Measurements from ENCODE around the gene PPP1R17.

PPP1R17 gene

DNA sequence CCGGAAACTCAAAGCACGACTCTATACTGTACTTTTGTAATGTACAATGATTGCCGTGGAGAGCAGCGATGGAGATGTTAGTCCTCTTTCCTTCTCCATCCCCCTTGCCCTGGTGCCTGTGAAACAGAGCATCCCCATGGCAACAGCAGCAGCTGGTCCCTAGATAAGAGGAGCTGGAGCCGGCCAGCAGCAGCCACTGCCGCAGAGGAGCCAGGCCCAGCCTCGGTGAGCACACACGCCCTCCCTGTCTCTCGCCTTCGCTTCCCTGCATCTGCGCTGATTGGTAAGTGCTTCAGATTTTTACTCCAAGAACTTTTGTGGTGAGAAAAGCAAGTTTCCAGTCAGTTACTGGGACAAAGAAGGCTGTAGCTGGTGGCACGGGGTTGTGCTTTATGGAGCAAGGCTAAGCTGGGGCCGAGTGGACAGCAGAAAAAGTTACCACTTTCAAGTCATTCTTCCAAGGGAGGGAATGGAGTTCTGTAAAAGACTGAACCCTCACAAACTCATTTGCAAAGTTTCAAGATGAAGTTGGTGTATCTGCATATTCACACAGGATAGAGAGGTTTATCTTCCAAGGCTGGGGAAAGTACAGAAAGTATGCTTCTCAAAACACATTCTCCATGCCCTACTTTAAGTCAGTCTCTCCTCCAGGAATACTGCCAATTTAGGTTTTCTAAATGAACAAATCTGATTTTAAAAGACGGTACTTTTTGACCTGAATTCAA lies at the start of gene PPP1R17:
PPP1R17 (plus strand) TSS at position 192 of the 725 bp plus-strand sequence. CDS start 5,227 bp downstream, outside the sequence.
- no peak for DNase-seq

DNA sequence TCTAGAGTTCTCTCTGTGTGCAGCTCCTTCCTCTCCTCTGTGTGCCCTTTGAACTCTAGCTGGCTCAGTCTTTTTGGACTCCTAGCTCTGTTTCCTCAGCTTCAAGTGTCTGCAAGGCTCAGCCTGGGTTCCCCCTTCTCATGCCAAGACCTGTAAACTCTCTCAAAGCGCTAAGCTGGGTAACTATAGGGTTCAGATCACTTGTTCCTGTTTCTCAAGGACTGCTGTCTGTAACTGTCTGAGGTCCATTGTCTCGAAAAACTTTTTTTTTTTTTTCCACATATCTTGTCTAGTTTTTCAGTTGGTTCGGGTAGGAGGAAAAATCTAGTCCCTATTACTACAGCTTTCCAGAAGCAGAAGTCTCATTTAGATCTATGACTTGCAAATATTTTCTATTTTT lies 46.6 kb upstream of the PPP1R17 start:
- no peak for DNase-seq

DNA sequence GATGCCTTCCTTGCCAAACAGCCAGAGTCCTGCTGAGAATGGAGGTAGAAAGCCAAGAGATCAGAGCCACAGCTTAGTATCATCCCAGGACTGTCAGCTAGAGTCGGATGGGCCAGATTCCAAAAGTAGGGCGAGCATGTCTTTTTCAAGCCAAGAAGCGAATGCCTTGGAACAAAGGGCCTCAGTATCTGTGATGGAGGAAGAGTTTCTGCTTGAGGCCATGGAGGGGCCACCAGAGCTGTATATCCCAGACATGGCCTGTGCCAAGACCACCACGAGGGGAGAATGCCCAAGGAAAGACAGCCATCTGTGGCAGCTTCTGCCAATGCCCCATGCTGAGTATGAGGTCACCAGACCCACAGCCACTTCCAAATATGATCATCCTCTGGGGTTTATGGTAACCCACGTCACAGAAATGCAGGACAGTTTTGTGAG lies 44.3 kb upstream of the PPP1R17 start:
- DNase-seq, result no peak

DNA sequence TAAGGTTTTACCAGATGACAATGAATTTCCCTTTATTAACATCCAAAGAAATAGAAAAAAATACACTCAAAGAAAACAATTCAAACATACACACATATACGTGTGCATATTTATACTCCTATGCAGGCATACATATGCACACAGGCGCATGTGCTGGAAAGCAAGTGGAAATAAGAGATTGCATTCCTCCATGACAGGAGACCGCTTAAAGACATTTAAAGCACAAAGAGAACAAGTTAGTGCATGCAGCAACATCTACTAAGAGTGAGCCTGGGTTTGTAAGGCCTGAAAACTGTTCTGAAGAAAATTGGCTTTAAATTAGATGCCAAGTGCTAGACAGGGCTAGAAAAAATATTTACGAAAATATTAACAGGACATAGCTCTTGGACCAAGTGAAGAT lies 40.1 kb upstream of the PPP1R17 start:
- no peak for DNase-seq

DNA sequence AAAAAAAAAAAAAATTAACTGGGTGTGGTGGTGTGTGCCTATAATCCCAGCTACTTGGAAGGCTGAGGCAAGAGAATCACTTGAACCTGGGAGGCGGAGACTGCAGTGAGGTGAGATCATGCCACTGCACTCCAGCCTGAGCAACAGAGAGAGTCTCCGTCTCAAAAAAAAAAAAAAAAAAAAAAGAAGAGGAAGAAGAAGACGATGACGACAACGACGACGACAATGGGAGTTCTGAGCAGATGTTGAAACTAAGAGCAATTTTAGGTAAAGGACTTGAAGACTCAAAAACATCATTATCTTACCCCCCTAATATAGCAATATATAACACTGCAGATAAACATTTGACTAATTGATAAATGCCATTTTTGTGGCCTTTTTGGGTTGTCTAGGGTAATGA lies 39.5 kb upstream of the PPP1R17 start:
- DNase-seq, result no peak

DNA sequence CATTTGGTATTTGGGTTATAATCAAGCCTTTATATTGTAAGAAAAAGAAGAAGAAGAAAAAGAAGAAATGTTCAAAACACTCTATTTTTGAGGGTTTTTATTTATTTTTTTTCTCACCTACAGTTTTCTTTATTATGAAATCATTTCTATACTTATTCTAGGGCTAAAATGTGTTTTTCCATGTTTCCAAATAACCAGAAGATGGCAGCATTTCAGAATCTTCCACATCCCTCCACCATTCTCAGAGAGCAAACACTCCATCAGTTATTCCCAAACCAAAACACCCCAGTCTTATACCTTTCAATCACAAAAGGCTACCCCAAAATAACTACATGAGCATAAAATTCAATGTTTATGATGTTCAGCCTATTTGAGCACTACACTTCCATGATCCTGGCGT lies 38.7 kb upstream of the PPP1R17 start:
- DNase-seq, result no peak

DNA sequence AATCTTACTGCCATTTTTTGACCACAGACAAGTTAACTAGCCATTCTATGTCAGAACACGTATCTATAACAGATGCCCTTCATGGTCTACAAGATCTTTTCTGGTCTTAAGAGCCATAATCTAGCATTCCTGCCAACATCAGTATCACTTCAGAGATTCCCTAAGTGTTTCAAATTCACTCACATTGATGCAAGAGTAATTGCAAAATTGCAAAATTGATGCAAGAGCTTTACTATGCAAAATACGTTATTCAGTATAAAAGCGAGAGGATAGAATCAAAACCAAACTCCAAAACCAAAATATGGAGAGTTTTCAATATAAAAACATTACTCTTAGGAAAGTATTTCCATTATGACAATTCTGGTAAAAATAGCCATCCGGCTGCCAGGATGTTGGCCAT lies 38.1 kb upstream of the PPP1R17 start:
- DNase-seq, result no peak

DNA sequence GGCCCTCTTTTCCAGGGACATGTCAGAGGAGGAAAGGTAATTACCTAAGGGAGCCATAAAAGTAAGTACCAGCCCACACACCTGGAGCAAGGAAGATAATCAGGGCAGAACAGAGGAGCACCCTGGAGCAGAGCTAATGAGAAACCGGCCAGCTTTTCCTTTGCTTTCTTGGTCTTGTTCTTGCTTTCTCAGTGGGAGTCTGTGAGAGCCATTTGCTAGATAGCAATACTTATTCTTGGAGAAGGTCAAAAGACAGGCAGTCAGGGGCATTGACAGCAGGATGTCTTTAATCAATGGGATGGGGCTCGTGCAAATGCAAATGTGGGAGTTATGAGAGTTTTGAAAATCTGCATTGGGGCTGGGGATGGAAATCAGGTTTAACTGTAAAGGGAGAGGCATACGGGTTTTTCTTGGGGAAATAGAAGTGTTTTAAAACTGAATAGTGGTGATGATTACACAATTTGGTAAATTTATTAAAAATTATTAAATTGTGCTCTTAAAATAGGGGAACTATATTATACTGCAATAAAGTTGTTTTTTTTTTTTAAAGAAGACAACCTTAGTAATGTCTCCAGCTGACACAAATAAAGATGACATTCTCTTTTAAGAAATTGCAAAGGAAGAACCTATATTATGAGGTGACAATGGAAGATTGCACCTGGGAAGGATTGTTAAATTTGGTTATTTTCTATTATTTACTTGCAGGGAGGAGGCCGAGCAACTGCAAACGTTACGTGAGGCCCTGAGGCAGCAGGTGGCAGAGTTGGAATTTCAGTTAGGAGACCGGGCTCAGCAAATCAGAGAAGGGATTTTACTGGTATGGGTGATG lies 35.6 kb upstream of the PPP1R17 start:
- DNase-seq, result no peak

DNA sequence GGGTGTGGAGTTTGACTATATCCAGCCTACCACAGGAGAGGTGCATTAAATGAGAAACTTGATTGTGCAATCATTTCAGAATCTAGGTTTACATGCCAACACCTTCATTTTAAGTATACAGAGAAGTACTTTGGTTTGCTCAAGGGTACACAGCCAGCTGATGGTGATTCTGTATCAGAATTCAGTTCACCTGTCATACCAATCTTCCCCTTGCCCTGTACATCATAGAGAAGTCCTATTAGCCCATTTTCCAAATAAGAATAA lies 35.0 kb upstream of the PPP1R17 start:
- DNase-seq, result no peak

DNA sequence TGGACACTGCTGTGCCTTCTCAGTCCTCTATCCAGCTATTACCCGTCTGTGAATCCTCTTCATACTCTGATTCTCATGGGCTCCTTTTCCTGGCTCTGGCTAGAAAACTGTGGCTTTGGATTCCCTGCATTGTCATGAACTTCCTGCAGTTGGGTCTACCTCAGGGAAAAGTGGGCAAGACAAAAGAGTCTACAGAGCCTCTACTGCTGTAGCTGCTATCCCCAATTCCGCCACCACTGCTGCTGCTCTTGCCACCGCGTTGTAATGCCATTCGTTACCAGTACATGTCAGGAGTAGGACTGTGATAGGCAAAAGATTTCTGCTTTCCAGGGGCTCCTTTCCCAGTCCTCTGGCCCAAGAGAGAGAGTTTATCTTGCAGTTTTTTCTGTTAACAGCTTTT lies 23.9 kb upstream of the PPP1R17 start:
- no peak for DNase-seq

DNA sequence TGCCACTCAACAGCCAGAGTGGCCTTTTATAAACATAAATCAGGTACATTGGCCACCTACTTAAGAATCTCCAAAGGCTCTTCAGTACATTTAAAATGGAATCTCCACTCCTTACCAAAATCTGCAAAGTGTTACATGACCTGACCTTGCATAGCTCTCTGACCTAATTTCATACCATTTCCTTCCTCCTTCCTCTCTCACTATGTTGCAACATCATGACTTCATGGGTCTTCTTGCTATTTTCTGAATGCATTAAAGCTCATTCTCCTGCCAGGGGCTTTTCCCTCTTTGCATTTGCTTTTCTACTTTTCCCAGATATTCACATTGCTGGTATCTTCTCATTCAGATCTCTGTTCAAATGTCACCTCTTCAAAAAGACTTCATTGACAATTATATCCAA lies 22.1 kb upstream of the PPP1R17 start:
- DNase-seq, result no peak

DNA sequence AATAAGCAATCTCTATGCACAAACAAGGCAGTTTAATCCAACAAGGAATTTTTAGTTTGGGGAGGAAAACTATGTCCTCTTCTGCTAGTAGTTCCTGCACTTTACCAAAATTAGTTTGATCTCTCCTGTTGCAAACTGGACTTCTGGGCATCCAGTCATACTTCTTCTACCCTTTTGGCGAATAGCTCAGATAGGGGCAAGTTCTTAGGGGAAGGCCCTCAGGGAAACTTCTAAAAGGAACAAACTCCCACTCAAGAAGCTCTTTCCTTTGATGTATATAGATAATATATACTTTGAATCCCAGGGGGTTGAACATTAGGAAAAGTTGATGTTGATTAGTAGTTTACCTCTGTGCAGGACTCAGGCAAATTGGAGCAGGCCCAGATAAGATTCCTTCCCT lies 21.5 kb upstream of the PPP1R17 start:
- no peak for DNase-seq

DNA sequence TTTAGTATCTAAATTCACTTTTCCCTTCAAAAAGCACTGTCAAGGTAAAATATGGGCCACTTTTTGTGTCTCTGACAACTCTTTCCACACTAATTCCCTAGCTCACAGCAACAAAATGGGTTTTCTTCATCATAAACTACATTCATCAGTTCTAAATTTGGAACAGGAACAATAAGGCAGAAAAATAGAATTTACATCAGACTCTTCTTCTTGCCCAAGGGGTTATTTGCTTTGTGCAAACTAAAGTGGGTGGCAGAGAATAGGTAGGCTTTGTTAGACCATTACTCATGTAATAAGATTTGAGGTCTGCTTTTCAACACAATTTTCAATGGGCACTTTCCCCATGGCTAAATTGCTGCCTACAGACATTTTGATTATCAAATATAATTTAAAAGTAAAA lies 17.6 kb upstream of the PPP1R17 start:
- DNase-seq, result no peak

DNA sequence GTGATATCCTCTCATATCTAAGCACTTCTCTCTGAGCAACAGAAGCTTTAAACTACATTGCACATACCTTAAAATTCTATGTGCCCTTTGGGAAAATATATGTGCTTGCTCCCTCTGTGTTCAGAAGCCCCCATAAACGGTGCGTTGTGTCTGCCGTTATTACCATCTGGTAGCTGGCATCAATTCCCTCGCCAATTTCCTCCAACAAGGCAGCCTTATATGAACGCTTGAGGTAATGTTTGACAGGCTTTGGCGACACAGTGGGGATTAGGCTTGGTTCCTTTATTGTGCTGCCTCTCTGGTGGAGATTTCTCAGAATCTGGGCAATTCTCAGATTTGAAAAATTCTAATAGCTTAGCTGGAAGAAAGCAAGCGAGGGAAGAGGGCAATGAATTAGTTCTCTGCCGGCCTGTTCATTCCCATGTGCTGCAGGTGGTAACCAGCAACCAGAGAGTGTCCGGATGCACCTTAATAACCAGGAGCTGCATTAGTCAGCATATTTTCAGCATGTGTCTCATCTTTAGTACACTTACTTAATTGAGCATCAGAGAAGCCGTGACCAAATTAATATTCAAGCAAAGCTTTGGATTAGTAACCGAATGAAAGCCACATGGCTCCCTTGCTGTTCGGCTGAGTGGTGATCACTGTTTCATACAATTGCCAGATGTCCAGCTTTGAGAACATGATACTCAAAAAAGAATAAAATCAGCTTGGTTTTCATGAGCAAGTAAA lies 7.3 kb upstream of the PPP1R17 start:
- no peak for DNase-seq

DNA sequence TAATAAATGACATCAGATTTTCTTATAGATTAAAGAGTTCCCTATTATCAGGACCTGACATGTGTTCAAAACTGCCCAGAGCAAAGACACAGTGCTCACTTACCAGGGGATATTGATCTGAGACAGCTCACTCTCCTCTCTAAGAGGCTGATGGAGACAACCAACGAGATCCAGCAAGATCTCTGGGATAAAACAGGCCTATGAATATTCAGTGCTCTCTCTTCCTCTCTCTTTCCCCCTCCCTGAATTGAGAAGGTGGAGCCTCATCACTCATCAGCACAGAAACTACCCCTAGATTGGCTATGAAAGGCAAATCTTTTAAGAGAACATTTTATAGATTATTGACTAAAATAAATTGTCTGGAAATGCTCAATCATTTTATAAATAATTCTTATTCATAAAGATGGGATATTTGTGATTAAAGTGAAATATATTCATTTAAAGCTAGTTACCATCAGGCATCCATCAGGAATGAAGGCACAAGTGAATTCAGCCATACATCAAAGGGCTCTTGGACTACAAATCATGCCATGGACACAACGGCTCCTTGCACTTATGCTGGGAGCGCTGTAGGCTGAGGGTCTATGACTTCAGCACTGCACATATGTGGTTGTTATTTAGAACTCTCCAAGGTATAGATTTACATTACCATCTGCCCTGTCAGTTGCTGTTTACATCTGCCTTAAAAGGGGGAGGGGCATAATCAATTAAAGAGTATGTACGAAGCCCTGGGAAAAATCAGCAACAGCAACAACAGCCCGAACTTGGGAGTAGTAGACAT lies 3.4 kb upstream of the PPP1R17 start:
- DNase-seq, result no peak

DNA sequence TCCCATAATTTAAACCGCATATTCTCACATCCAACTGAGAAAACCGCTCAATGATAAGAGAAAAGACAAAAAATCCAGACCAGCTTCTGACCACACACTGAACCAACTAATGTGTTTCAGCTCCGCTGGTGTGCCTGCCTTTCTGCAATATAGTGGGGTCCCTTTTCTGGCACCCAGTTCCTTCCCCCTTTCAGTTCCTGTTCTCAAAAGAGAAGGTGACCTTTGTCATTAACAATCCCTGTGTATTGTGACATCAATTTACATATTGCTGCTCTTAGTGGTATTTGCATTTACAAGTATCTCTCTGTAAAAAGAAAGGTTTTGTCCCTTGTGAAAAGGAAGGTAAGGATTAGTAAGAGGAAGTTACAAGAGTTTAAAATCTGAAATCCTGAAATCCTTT lies 1.4 kb downstream of the PPP1R17 start:
- DNase-seq, result no peak

DNA sequence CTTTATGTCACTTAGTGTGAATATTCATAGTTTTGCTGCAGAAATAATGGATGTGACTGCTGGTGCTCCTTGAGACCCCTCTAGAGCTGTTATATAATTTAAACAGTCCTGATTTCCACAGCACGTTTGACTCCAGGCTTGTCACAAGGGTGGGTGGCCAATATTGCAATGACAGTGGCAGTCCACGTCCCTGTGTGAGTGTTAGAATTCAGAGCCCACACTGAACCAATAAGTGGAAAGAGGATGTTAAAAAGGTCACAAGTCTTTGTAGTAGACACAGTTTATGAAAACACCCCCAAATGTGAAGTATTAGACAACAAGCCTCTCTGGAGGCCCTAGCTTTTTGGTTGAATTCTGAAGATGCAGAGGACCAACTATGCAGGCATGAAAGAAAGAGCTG lies 2.0 kb downstream of the PPP1R17 start:
- no peak for DNase-seq

DNA sequence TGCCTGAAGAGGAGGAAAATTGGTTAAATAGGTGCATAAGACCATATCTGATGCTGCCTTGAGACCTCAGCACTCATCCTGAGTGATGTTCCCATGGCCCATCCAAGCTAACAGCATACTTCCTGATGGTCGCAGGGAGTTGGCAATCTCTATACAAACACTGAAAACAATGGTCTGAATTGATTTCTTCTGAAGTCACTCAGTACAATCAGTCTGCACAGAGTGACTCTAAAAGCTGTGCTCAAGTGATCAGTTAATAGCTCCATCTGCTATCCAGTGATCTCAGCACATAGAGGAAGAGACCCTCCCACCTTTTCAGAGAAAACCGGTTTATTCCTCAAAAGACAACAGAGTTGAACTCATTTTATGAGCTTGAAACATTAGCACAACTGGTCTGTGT lies 3.9 kb downstream of the PPP1R17 start:
- no peak for DNase-seq

DNA sequence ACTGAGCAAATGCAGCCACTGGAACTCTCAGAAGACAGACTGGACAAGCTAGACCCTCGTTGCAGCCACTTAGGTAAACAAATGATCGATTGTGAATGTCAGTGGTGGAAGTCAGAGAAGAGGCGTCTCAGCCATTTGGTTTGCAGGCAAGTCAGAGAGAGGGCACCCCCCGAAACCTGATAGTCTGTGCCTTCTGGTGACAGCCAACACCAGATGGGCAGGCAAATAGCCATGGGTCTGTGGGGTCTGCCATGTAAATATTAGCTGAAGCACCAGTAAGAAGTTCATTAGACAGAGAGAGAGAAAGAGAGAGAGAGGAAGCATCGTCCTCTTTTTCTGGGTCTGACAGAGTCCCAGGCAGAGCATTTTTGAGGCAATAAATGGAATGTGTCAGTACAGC lies 5.4 kb downstream of the PPP1R17 start:
- DNase-seq, result no peak

DNA sequence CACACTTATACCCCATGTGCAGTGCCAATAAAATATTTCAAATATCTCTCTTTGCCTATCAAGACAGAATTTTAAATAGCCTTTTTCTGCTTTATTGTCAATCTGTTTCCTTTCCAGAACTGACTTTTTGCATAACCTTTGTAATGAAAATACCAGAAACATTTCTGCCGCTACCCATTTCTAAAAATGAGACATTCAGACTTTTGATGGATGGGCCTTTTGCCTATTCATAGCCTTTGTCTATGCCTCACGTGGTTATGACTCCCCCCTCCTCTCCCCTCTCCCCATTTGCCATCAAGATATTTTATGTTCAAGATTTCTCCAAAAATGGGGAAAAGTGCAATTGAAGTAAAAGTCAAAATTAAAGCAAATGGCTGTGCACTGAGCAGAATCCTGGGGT lies 5.9 kb downstream of the PPP1R17 start:
- DNase-seq, result no peak

DNA sequence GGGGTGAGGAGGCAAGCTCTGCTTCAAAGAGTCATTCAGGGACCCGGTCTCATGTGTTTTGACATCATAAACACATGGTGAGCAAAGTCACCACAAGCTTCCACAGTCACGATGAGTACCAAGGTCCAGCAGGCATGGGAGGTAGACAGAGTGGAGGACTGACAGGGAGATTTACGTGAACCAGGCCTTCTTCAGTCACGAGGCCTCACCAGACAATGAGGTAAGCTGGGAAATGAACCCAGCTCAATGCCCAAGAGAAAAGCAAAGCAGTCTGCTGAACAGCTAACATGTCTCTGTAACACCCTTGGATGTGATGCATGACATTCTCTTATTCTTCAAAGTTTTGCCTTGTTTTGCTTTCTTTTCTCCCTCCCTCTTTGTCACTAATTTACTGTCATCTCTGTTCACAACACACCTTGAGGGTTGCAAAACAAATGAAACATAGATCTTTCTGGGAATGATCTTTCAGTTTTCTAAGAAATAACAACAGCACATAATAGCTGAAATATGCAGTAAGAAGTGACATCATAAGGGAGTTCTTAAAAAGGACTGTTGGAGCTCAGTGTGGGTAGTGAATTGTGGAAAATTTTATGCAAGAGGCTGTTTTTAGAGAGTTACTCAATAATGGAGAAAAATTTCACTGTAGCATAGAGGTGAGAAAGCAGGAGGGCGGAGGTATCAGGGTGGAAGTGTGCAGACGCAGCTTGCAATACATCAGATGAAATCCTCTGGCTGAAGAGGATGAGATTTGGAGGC lies 9.0 kb downstream of the PPP1R17 start:
- no peak for DNase-seq

DNA sequence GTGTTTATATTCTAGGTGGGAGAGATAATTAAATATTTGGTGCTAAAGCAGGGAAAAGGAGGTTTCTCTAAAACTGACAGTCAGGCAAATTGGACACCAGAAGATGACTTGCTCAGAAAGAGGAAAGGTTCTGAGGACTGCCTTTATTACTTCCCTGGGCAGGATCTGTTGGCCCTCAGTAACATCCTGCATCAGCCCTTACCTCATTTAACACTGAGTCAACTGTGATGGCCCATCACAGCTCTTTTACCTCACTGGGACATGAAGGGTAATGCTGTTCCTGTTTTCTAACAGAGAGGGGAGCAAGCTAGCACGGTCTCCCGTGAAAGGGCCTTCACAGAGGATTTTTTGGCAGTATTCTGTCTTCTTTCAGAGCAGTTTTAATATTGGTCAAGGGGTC lies 12.0 kb downstream of the PPP1R17 start:
- DNase-seq, result no peak

DNA sequence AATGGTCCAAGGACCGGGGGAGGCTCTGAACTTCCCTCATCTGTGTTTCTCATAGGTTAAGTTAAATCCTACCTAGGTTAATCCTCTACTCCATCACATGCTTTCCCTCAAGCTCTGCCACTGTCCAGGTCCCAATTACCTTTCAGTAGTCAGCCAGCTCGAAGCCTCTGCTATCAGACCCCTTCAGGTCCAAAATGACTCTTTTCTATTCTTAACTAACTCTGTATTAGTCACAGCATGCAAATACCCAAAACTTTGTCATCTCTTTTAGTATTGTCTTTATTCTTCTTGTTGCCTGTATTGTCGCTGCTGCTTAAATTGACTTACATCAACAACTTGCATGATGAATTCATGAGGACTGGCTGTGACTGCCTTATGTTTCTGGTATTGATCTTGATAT lies 15.3 kb downstream of the PPP1R17 start:
- no peak for DNase-seq

All from activated CD4-positive, alpha-beta T cell treated with anti-CD3 and anti-CD28 coated beads for 48 hours (primary cell).